ENCODE measurements around the gene STK11IP.
A peak's percentile ranks its signal among the peaks of the same experiment; 100 is the strongest.

STK11IP gene

DNA sequence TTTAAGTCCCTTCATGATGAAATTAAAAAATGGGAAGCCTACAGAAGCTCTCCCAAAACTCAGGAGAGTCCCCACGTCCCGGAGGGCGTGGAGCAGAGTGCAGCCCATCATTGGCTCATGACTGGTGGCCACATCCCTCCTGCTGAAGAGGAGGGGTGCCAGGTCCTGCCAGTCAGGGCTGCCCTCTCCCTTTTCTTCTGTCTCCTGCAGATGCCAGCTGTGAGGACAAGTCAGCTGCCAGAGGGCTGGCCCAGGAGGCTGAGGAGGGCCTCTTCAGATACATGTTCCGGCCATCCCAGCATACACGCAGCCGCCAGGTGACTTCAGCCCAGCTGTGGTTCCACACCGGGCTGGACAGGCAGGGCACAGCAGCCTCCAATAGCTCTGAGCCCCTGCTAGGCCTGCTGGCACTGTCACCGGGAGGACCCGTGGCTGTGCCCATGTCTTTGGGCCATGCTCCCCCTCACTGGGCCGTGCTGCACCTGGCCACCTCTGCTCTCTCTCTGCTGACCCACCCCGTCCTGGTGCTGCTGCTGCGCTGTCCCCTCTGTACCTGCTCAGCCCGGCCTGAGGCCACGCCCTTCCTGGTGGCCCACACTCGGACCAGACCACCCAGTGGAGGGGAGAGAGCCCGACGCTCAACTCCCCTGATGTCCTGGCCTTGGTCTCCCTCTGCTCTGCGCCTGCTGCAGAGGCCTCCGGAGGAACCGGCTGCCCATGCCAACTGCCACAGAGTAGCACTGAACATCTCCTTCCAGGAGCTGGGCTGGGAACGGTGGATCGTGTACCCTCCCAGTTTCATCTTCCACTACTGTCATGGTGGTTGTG, 23.0 kb upstream of the STK11IP start:
- ChIA-PET CTCF (interaction anchor here (0.6 to 0.9 kb wide), 3 partner anchors 14 to 68 kb away, joined by 3 to 6 read pairs (median 4); no protein-coding TSS in a partner anchor), POLR2A (no interaction called here)
- Histone ChIP-seq H3K36me3 (ENCODE audit: control insufficient read depth in 2 of 2, insufficient read depth in 1 of 2, low read length in 2 of 2) (peaks cover 0 to 6% of the 10 kb centered on the region in 2 experiments; a peak in 1 of 3 replicates), H3K4me3 (ENCODE audit: low read depth, low read length) (no peak overlapping the region), H3K9me3 (ENCODE audit: control insufficient read depth, insufficient read depth, low read depth, low read length) (no peaks in the 10 kb centered on the region), H3K27ac (ENCODE audit: extremely low read depth, low read depth, low read length) (no peak overlapping the region), H3K4me1 (ENCODE audit: control insufficient read depth, insufficient read depth, low read length) (peaks cover 11% of the 10 kb centered on the region)
- TF ChIP-seq ZNF335 (tag by site-specific recombination; conservative IDR thresholded peaks at IDR 0.05): peak; percentile 32; the same call in 1 of the 2 replicates
- TF ChIP-seq, protein P1, sequence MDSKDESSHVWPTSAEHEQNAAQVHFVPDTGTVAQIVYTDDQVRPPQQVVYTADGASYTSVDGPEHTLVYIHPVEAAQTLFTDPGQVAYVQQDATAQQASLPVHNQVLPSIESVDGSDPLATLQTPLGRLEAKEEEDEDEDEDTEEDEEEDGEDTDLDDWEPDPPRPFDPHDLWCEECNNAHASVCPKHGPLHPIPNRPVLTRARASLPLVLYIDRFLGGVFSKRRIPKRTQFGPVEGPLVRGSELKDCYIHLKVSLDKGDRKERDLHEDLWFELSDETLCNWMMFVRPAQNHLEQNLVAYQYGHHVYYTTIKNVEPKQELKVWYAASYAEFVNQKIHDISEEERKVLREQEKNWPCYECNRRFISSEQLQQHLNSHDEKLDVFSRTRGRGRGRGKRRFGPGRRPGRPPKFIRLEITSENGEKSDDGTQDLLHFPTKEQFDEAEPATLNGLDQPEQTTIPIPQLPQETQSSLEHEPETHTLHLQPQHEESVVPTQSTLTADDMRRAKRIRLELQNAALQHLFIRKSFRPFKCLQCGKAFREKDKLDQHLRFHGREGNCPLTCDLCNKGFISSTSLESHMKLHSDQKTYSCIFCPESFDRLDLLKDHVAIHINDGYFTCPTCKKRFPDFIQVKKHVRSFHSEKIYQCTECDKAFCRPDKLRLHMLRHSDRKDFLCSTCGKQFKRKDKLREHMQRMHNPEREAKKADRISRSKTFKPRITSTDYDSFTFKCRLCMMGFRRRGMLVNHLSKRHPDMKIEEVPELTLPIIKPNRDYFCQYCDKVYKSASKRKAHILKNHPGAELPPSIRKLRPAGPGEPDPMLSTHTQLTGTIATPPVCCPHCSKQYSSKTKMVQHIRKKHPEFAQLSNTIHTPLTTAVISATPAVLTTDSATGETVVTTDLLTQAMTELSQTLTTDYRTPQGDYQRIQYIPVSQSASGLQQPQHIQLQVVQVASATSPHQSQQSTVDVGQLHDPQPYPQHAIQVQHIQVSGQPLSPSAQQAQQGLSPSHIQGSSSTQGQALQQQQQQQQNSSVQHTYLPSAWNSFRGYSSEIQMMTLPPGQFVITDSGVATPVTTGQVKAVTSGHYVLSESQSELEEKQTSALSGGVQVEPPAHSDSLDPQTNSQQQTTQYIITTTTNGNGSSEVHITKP (tag by site-specific recombination; IDR thresholded peaks at IDR 0.05): 0 out of 2 replicates have a peak, but pooled peaks have one; percentile 49
- TF ChIP-seq KLF7 (tag by site-specific recombination; IDR thresholded peaks at IDR 0.05; ENCODE audit: borderline replicate concordance): no peak

DNA sequence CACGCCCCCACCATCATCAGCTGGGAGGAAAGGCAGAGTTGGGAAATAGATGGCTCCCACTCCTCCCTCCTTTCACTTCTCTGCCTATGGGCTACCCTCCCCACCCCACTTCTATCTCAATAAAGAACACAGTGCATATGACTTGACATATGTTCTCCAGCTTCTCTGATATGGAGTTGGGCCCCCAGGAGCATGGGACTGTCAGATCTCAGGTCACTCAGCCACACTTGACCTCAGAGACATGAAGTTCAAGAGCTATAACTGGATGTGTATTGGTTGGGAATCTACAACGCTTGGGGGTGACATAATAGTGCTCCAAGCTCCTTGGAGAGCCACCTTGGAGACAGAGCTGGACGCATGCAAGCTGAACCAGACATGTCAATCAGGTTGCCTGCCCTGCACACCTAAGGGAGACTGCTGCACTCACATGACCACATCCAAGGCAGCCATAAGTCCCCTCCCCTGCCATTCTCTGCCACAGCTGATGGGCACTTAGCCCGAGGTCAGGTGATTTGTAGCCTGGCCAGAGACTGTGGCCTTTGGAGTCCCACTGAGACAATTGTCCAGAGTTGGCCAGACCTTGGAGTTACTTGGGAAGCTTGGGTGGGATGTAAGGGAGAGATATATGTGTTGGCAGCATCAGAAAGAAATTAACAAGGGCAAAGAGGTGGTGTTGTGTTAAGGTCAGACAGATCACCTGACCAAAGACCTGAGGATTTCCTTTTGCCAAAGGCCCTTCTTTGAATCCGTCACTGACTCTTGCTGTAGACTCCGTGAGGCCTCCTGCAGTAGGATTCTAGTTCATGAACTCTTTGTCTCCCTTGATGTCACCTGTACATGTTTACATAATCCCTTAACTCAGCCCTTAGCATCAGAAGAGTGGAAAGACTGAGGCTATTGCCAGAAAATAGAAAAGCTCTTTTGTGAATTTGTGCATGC, 21.8 kb upstream of the STK11IP start:
- Histone ChIP-seq H3K4me1 (ENCODE audit: control insufficient read depth, insufficient read depth, low read length) (peaks cover 7% of the 10 kb centered on the region), H3K27ac (ENCODE audit: extremely low read depth, low read depth, low read length) (no peak overlapping the region), H3K4me3 (ENCODE audit: low read depth, low read length) (no peak overlapping the region), H3K9me3 (ENCODE audit: control insufficient read depth, insufficient read depth, low read depth, low read length) (no peaks in the 10 kb centered on the region), H3K36me3 (ENCODE audit: control insufficient read depth in 2 of 2, insufficient read depth in 1 of 2, low read length in 2 of 2) (no peaks in the 10 kb centered on the region)
- TF ChIP-seq WT1 (tag by site-specific recombination; IDR thresholded peaks at IDR 0.05) (no peak), ZNF660 (tag by site-specific recombination; IDR thresholded peaks at IDR 0.05) (no peak), IKZF3 (tag by site-specific recombination; IDR thresholded peaks at IDR 0.05) (no peak), ZNF549 (tag by site-specific recombination; IDR thresholded peaks at IDR 0.05) (no peak), SP2 (tag by site-specific recombination; IDR thresholded peaks at IDR 0.05) (no peak), ZNF140 (tag by site-specific recombination; IDR thresholded peaks at IDR 0.05) (no peak), ZNF366 (tag by site-specific recombination; conservative IDR thresholded peaks at IDR 0.05) (no peak), ZNF133 (tag by site-specific recombination; IDR thresholded peaks at IDR 0.05) (no peak), GLI2 (tag by site-specific recombination; IDR thresholded peaks at IDR 0.05; ENCODE audit: borderline replicate concordance, low read depth) (no peak), BCL11B (tag by site-specific recombination; IDR thresholded peaks at IDR 0.05; ENCODE audit: low read depth) (no peak), ZNF211 (tag by site-specific recombination; IDR thresholded peaks at IDR 0.05; ENCODE audit: low read depth) (no peak)
- TF ChIP-seq, protein P2, sequence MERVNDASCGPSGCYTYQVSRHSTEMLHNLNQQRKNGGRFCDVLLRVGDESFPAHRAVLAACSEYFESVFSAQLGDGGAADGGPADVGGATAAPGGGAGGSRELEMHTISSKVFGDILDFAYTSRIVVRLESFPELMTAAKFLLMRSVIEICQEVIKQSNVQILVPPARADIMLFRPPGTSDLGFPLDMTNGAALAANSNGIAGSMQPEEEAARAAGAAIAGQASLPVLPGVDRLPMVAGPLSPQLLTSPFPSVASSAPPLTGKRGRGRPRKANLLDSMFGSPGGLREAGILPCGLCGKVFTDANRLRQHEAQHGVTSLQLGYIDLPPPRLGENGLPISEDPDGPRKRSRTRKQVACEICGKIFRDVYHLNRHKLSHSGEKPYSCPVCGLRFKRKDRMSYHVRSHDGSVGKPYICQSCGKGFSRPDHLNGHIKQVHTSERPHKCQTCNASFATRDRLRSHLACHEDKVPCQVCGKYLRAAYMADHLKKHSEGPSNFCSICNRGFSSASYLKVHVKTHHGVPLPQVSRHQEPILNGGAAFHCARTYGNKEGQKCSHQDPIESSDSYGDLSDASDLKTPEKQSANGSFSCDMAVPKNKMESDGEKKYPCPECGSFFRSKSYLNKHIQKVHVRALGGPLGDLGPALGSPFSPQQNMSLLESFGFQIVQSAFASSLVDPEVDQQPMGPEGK (tag by site-specific recombination; IDR thresholded peaks at IDR 0.05): no peak
- TF ChIP-seq, protein P3, sequence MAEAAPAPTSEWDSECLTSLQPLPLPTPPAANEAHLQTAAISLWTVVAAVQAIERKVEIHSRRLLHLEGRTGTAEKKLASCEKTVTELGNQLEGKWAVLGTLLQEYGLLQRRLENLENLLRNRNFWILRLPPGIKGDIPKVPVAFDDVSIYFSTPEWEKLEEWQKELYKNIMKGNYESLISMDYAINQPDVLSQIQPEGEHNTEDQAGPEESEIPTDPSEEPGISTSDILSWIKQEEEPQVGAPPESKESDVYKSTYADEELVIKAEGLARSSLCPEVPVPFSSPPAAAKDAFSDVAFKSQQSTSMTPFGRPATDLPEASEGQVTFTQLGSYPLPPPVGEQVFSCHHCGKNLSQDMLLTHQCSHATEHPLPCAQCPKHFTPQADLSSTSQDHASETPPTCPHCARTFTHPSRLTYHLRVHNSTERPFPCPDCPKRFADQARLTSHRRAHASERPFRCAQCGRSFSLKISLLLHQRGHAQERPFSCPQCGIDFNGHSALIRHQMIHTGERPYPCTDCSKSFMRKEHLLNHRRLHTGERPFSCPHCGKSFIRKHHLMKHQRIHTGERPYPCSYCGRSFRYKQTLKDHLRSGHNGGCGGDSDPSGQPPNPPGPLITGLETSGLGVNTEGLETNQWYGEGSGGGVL (tag by site-specific recombination; IDR thresholded peaks at IDR 0.05): no peak
- TF ChIP-seq, protein P4, sequence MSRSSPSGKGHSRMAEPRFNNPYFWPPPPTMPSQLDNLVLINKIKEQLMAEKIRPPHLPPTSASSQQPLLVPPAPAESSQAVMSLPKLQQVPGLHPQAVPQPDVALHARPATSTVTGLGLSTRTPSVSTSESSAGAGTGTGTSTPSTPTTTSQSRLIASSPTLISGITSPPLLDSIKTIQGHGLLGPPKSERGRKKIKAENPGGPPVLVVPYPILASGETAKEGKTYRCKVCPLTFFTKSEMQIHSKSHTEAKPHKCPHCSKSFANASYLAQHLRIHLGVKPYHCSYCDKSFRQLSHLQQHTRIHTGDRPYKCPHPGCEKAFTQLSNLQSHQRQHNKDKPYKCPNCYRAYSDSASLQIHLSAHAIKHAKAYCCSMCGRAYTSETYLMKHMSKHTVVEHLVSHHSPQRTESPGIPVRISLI (tag by site-specific recombination; IDR thresholded peaks at IDR 0.05): no peak
- TF ChIP-seq, protein P5, sequence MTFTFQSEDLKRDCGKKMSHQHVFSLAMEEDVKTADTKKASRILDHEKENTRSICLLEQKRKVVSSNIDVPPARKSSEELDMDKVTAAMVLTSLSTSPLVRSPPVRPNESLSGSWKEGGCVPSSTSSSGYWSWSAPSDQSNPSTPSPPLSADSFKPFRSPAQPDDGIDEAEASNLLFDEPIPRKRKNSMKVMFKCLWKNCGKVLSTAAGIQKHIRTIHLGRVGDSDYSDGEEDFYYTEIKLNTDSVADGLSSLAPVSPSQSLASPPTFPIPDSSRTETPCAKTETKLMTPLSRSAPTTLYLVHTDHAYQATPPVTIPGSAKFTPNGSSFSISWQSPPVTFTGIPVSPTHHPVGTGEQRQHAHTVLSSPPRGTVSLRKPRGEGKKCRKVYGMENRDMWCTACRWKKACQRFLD (tag by site-specific recombination; IDR thresholded peaks at IDR 0.05): no peak
- ChIA-PET POLR2A (interaction anchor here (1.0 kb wide), 2 partner anchors 13 to 21 kb away, joined by 4 read pairs; no protein-coding TSS in a partner anchor), CTCF (interaction anchor here (0.5 to 1.3 kb wide), 3 partner anchors 15 to 865 kb away, joined by 4 to 8 read pairs (median 4); no protein-coding TSS in a partner anchor)

Data from HEK293 (cell line).